Measurements from ENCODE around the gene GFOD1. TPM values are rescaled to one million over a fixed set of nuclear protein-coding genes. Genes with fewer than 3 reads are reported as not detected.

Gene GFOD1
- total and polyA plus RNA-seq, 2 donors, result 9.8 to 13.7 TPM

DNA sequence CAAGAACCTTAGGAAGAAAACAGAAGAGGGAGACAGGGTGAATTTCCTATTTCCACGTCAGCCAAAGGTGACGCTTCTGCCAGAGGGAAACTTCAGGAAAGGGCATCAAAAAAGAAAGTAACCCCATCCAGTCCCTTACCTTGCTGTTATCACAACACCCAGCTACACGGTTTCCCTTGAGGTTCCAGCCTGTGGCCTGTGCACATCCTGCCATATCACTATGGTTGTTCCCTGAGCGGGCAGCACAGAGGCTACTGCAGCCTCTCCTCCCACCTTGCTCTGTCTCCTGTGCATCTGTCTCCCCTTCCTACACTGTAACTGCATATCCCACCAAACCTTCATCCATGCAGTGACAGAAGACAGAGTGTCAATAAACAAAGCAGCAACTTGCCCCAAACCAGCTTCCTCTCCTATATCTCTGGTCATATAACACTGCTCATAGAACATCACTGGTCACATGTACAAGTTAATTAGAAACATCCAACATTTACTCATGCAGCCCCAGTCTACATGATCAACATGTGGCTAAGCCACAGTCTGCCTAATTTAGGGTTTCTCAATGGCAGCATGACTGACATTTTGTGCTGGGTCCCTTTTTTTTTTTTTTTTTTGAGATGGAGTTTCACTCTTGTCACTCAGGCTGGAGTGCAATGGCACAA is 54.7 kb downstream of the GFOD1 start:
- no peak for DNase-seq (ENCODE audit: extremely low spot score)
- Histone ChIP-seq H3K36me3 (ENCODE audit: insufficient read depth) (no peaks in the 10 kb centered on the region), H3K4me3 (ENCODE audit: low read depth, low read length) (no peak overlapping the region), H3K4me1 (ENCODE audit: insufficient read depth) (peaks cover 1% of the 10 kb centered on the region), H3K27ac (ENCODE audit: low read depth) (no peak overlapping the region)
- 85% methylated on average over 4 of the region's 4 CpGs for WGBS

DNA sequence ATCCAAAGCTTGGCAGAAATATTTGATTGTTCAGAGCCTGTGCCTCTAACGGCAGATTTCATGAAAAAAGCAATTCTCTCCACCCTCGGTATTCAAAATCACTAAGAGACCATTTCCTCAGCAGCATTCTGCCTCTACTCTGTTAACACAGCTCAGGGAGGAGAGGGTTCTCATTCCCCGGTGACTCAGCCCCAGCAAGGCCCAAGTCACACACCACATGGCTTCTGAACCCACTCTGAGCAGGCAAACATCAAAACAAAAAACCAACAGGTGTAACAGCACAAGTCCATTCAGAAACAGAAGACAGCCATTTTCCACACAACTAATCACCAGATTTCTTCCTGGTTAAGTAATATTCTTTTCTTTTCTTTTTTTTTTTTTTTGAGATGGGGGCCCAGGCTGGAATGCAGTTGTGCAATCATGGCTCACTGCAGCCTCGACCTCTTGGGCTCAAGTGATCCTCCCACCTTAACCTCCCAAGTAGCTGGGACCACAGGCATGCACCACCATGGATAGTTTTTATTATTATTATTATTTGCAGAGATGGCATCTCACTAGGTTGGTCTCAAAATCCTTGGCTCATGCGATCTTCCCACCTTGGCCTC is 55.4 kb downstream of the GFOD1 start:
- no peak for DNase-seq (ENCODE audit: extremely low spot score)
- H3K4me3 ChIP-seq (ENCODE audit: low read depth, low read length), result no peak overlapping the region
- 71% methylated on average over 5 of the region's 5 CpGs for whole genome bisulfite sequencing
- H3K36me3 ChIP-seq (ENCODE audit: insufficient read depth), result no peaks in the 10 kb centered on the region
- no peak overlapping the region for H3K27ac ChIP-seq (ENCODE audit: low read depth)
- peaks cover 1% of the 10 kb centered on the region for H3K4me1 ChIP-seq (ENCODE audit: insufficient read depth)

- Histone ChIP-seq H3K27ac (ENCODE audit: low read depth) (no peak overlapping the region), H3K36me3 (ENCODE audit: insufficient read depth) (no peaks in the 10 kb centered on the region), H3K4me1 (ENCODE audit: insufficient read depth) (peaks cover 1% of the 10 kb centered on the region), H3K4me3 (ENCODE audit: low read depth, low read length) (no peak overlapping the region)
- WGBS, result 92% methylated on average over 6 of the region's 6 CpGs
- DNase-seq (ENCODE audit: extremely low spot score), result no peak
These were observed 56.2 kb downstream of the GFOD1 start for GRCh38 chr6:13431059-13431656.

DNA sequence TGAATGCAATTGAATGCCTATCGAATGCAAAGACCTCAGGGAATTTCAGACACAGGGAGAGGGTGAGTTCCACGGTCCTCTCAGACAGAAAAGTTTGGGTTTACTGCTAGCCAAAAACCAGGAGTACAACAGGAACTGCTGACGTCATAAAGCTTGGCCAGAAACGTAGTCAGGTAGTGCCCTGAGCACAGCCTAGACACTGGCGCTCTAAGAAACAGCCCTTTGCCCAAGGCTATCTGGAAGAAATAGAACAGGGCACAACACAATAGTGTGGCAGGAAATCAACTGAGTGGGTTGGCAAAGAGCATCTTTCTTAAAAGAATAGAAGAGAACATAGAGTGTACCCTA is 58.0 kb downstream of the GFOD1 start:
- no peak overlapping the region for H3K27ac ChIP-seq (ENCODE audit: low read depth)
- 83% methylated on average over 5 of the region's 5 CpGs for WGBS
- H3K4me1 ChIP-seq (ENCODE audit: insufficient read depth), result peaks cover 1% of the 10 kb centered on the region

DNA sequence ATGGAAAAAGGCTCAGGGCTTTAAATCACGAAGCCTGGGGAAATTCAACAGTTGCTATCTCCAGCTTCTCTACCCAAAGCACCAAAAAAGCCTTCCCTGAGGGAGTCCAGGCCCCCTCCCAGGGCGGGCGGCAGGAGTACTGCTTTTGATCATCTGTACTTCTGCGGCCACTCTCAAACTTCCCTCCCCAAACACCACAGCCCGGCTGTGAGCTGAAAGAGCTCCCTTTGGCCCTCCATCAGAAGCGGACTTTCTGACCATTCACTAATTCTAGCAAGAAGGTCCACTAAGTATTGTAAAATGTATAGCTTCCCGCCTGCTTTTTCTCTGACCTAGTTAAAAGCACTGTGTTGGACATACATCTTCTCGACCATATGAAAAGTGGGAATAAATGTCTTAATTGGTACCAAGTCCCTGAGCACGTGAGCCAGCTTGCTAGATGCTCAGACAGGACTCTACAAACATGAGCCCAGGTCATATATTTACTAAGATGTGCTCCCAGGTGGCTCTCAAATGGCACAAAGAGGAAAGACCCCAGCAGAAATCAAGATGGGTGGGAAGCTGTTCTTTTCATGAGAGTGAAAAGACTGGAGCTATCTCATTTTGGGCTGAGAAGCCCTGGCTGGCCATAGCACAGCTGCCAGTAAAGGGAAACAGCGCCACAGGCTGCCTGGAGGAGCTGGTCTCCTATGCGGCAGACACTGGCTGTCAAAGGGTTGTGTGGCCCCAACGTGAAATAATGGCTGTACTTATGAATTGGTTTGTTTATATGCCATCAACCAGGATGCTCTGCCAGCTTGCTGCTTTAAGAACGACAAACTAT is 58.6 kb downstream of the GFOD1 start:
- no peak overlapping the region for H3K27ac ChIP-seq (ENCODE audit: low read depth)
- H3K4me1 ChIP-seq (ENCODE audit: insufficient read depth), result peaks cover 1% of the 10 kb centered on the region
- DNase-seq (ENCODE audit: extremely low spot score), result no peak
- 83% methylated on average over 13 of the region's 13 CpGs for WGBS
- no peak overlapping the region for H3K4me3 ChIP-seq (ENCODE audit: low read depth, low read length)
- H3K36me3 ChIP-seq (ENCODE audit: insufficient read depth), result no peaks in the 10 kb centered on the region

More for the DNA sequence above, 58.0 kb downstream of the GFOD1 start:
- no peak for DNase-seq (ENCODE audit: extremely low spot score)
- Histone ChIP-seq H3K4me3 (ENCODE audit: low read depth, low read length) (no peak overlapping the region), H3K36me3 (ENCODE audit: insufficient read depth) (no peaks in the 10 kb centered on the region)

- H3K27ac ChIP-seq (ENCODE audit: low read depth), result no peak overlapping the region
These were observed 59.4 kb downstream of the GFOD1 start for GRCh38 chr6:13427801-13428582.

GRCh38 chr6:13427316-13427715 is 60.1 kb downstream of the GFOD1 start:
- no peak overlapping the region for H3K27ac ChIP-seq (ENCODE audit: low read depth)
- peaks cover 1% of the 10 kb centered on the region for H3K4me1 ChIP-seq (ENCODE audit: insufficient read depth)
- 74% methylated on average over 8 of the region's 8 CpGs for WGBS
- H3K36me3 ChIP-seq (ENCODE audit: insufficient read depth), result no peaks in the 10 kb centered on the region
- DNase-seq (ENCODE audit: extremely low spot score), result no peak
- H3K4me3 ChIP-seq (ENCODE audit: low read depth, low read length), result no peak overlapping the region

More at GRCh38 chr6:13427801-13428582, 59.4 kb downstream of the GFOD1 start:
- H3K36me3 ChIP-seq (ENCODE audit: insufficient read depth), result no peaks in the 10 kb centered on the region
- H3K4me3 ChIP-seq (ENCODE audit: low read depth, low read length), result no peak overlapping the region
- WGBS, result 82% methylated on average over 26 of the region's 26 CpGs
- DNase-seq (ENCODE audit: extremely low spot score), result no peak
- H3K4me1 ChIP-seq (ENCODE audit: insufficient read depth), result peaks cover 1% of the 10 kb centered on the region

DNA sequence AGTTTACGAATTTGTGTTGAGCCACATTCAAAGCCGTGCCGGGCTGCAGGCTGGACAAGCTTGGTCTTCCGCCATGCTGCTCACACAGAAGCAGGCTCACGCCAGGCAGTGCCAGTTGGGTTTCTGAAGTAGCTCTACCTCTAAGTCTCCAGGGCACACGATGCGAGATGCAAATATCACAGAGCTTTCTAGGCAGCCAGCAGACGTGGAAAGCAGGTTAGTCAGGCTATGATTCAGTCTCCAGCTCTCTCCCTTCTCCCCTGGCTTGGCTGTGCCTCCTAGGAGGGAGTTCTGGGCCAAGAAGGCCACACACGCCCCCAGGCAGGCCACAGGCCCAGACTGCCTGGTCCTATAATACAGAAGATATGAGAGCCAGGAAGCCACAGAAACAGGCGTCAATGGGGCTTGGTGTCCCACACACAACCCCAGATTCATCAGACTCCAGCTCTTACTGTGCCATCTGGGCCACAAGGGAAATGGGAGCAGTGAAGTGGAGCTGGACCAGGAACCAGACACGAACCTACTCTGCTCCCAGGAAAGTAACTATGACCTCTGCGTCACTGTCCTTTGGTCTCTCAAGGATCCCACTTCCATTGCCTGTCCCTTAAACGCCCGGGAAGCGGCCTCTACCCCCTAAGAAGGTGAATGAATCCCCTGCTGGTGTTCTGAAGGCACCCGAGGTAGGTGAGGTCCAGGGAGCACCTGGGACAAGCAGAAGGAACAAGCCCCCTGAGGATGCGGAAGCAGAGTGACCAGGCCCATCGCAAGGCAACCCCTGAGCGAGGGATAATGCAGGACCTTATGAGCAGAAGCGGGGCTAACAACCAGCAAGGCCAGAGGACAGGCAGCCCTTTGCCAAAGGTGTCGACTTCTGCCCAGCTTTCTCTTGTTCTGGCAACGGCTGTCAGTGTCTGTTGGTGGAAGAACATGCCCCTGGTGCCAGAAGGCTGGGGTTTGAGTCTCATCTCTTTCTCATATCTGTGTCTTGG is 61.2 kb downstream of the GFOD1 start:
- H3K4me3 ChIP-seq (ENCODE audit: low read depth, low read length), result no peak overlapping the region
- H3K4me1 ChIP-seq (ENCODE audit: insufficient read depth), result peaks cover 1% of the 10 kb centered on the region
- H3K36me3 ChIP-seq (ENCODE audit: insufficient read depth), result no peaks in the 10 kb centered on the region
- no peak overlapping the region for H3K27ac ChIP-seq (ENCODE audit: low read depth)
- no peak for DNase-seq (ENCODE audit: extremely low spot score)
- WGBS, result 70% methylated on average over 22 of the region's 22 CpGs

DNA sequence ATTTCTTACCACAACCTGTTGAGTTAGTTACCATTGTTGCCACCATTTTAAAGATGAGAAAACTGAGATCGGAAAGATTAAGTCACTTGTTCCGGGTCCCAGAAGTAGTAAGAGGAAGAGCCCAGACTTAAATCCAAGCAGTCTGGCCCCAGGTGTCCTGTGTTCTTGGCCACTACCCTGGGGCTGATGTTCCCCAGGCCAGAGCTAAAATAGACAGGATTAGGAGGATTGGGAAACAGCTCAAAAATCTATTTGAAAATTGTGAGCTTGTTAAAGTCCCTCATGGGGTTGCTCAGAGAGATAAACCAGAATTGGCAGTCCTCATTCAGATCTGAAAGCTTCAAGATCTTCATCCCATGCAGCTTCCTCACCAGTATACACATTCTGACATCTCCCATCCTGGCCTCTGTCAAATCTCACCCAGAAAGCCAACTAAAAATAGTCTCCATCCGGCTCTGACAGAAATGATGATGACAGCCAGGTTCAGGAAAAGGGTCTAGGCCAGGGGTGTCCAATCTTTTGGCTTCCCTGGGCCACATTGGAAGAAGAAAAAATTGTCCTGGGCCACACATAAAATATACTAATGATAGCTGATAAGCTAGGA is 62.0 kb downstream of the GFOD1 start:
- whole genome bisulfite sequencing, result 31% methylated on average over 3 of the region's 3 CpGs
- no peak for DNase-seq (ENCODE audit: extremely low spot score)
- H3K36me3 ChIP-seq (ENCODE audit: insufficient read depth), result no peaks in the 10 kb centered on the region
- H3K4me1 ChIP-seq (ENCODE audit: insufficient read depth), result peaks cover 1% of the 10 kb centered on the region
- H3K4me3 ChIP-seq (ENCODE audit: low read depth, low read length), result no peak overlapping the region
- H3K27ac ChIP-seq (ENCODE audit: low read depth), result peak overlapping the region; percentile 39

GRCh38 chr6:13423252-13423651 is 64.1 kb downstream of the GFOD1 start:
- Histone ChIP-seq H3K4me1 (ENCODE audit: insufficient read depth) (no peaks in the 10 kb centered on the region), H3K4me3 (ENCODE audit: low read depth, low read length) (no peak overlapping the region), H3K27ac (ENCODE audit: low read depth) (no peak overlapping the region), H3K36me3 (ENCODE audit: insufficient read depth) (no peaks in the 10 kb centered on the region)
- WGBS, result 87% methylated on average over 6 of the region's 6 CpGs
- DNase-seq (ENCODE audit: extremely low spot score), result no peak

GRCh38 chr6:13422681-13423221 is 64.6 kb downstream of the GFOD1 start:
- H3K4me3 ChIP-seq (ENCODE audit: low read depth, low read length), result no peak overlapping the region
- 45% methylated on average over 5 of the region's 5 CpGs for WGBS
- DNase-seq (ENCODE audit: extremely low spot score), result no peak
- H3K4me1 ChIP-seq (ENCODE audit: insufficient read depth), result no peaks in the 10 kb centered on the region
- H3K36me3 ChIP-seq (ENCODE audit: insufficient read depth), result no peaks in the 10 kb centered on the region
- H3K27ac ChIP-seq (ENCODE audit: low read depth), result no peak overlapping the region

Data from urinary bladder (tissue), 4 donors.